HG02870 (cell line): ENCODE results near the gene MEIS3.
"Not testable (repeated sequence)": the region's sequence is repeated elsewhere in the genome, so short reads cannot be mapped to it uniquely, and the experiment has no call there.

Source experiments
- ATAC-seq: cut with Tn5 transposase; IDR thresholded peaks from one replicate; pipeline ENCODE4 v1.9.1; 2021; ENCODE audit warnings: mild to moderate bottlenecking, moderate library complexity; ENCODE audit not compliant: unreplicated experiment

The MEIS3 gene

DNA sequence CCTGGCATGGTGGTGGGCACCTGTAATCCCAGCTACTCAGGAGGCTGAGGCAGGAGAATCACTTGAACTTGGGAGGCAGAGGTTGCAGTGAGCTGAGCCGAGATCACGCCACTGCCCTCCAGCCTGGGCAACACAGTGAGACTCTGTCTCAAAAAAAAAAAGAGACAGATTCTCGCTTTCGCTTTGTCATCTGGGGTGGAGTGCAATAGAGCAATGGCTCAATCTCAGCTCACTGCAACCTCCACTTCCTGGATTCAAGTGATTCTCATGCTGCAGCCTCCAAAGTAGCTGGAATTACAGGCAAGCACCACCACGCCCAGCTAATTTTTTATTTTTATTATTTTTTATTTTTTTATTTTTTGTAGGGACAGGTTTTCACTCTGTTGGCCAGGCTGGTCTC lies 30.6 kb downstream of the MEIS3 start:
- not testable (repeated sequence) for ATAC-seq

DNA sequence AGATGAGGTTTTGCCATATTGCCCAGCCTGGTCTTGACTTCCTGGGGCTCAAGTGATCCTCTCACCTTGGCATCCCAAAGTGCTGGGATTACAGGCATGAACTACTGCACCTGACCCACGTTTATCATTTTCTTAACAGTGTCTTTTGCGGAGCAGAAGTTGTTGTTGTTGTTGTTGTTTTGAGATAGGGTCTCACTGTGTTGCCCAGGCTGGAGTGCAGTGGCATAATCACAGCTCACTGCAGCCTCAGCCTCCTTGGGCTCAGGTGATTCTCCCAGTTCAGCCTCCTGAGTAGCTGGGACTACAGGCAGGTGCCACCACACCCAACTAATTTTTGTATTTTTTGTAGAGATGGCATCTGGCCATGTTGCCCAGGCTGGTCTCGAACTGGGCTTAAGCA lies 31.7 kb downstream of the MEIS3 start:
- not testable (repeated sequence) for ATAC-seq

DNA sequence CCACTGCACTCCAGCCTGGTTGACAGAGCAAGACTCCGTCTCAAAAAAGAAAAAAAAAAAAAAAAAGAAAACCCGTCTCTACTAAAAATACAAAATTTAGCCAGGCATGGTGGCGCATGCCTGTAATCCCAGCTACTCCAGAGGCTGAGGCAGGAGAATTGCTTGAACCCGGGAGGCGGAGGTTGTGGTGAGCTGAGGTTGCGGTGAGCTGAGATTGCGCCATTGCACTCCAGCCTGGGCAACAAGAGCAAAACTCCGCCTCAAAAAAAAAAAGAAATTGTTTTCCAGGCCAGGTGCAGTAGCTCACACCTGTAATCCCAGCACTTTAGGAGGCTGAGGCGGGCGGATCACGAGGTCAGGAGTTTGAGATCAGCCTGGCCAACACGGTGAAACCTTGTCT lies 32.7 kb downstream of the MEIS3 start:
- ATAC-seq: not testable (repeated sequence)

- ATAC-seq: not testable (repeated sequence)
These were observed 34.8 kb downstream of the MEIS3 start for GRCh38 chr19:47384533-47384932.

DNA sequence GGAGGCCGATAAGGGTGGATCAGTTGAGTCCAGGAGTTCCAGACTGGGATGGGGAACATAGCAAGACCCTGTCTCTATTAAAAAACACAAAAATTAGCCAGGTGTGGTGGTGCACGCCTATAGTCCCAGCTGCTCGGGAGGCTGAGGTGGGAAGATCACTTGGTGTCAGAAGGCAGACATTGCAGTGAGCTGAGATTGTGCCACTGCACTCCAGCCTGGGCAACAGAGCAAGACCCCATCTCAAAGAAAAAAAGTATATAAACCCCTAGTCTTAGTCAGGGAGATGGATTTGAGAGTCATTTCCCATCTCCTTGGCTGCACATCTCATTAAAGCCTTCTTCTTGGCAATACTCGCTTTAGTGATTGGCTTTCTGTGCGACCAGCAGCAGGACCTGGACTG lies 35.4 kb downstream of the MEIS3 start:
- ATAC-seq: not testable (repeated sequence)

- no peak for ATAC-seq
These were observed 37.6 kb downstream of the MEIS3 start for GRCh38 chr19:47381653-47382279.

DNA sequence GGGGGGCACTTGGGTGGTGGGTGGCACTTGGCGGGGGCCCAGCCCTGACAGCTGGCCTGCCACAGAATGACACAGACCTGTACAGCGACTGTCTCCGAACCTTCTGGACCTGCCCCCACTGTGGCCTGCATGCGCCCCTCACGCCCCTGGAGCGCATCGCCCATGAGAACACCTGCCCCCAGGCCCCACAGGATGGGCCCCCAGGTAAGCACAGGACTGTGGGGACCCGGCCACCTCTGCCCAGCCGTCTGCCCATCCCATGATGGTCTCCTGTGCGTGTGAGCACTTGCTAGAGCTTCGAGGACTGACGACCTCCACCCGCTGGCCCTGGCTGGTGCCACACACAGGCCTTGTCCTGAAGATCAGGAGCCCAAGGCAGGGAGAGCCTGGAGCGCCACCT lies 38.2 kb downstream of the MEIS3 start:
- no peak for ATAC-seq

GRCh38 chr19:47380559-47380958 lies 38.8 kb downstream of the MEIS3 start:
- ATAC-seq: no peak

- no peak for ATAC-seq
These were observed 39.9 kb downstream of the MEIS3 start for GRCh38 chr19:47379381-47379938.

DNA sequence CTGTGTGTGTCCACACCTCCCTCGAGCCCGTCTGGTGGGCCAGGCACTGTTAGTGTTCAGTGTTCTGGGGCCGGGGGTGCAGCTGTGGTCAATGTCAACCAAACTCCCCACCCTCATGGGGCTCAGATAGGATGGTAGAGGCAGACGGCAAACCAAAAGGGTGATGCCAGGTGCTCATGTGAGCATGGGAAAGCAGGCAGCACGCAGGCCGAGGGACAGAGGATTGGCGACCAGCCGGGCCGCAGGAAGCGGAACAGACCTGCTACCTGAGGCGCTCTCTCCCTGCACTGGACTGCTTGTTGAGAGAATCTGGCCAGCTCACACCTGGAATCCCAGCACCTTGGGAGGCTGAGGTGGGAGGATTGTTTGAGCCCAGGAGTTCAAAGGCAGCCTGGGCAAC lies 41.1 kb downstream of the MEIS3 start:
- no peak for ATAC-seq

DNA sequence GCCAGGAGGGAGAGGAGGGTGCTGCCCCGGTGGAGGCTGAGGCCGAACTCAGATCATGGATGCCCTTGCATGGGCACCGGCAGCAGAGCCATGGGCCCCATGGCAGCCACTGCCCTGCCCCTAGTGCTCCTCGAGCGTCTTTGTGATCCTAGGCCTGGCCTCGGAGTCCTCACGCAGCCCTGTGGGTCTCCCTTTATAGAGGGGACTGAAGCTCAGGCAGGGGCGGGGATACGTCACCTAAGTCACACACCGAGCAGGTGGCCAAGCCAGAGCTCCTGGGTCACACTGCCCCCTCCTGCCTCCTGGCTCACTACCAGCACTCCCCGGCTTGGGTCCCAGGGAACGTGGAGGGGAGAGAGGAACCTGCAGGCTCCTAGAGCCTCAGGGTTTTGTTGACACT lies 41.5 kb downstream of the MEIS3 start:
- ATAC-seq: no peak

GRCh38 chr19:47377208-47377701 lies 42.1 kb downstream of the MEIS3 start:
- no peak for ATAC-seq

- ATAC-seq: no peak
These were observed 42.7 kb downstream of the MEIS3 start for GRCh38 chr19:47376589-47377144.

GRCh38 chr19:47375694-47376588 lies 43.4 kb downstream of the MEIS3 start:
- no peak for ATAC-seq

- ATAC-seq: no peak
These were observed 44.2 kb downstream of the MEIS3 start for GRCh38 chr19:47374876-47375693.

GRCh38 chr19:47373246-47374240 lies 45.8 kb downstream of the MEIS3 start:
- no peak for ATAC-seq

- ATAC-seq: no peak
These were observed 46.7 kb downstream of the MEIS3 start for GRCh38 chr19:47372603-47373002.

- ATAC-seq: no peak
These were observed 48.1 kb downstream of the MEIS3 start for GRCh38 chr19:47371261-47371660.

GRCh38 chr19:47370045-47370611 lies 49.2 kb downstream of the MEIS3 start:
- ATAC-seq: no peak
